ENCODE data around the gene ZNF800. TPM values are rescaled to one million over a fixed set of nuclear protein-coding genes. Genes with fewer than 3 reads are reported as not detected.

Gene ZNF800
- total and polyA plus RNA-seq, 2 of the 8 experiments (the other 6 are each of a cell fraction or from before 2014, with no cell fraction given): 1.0 to 6.5 TPM

DNA sequence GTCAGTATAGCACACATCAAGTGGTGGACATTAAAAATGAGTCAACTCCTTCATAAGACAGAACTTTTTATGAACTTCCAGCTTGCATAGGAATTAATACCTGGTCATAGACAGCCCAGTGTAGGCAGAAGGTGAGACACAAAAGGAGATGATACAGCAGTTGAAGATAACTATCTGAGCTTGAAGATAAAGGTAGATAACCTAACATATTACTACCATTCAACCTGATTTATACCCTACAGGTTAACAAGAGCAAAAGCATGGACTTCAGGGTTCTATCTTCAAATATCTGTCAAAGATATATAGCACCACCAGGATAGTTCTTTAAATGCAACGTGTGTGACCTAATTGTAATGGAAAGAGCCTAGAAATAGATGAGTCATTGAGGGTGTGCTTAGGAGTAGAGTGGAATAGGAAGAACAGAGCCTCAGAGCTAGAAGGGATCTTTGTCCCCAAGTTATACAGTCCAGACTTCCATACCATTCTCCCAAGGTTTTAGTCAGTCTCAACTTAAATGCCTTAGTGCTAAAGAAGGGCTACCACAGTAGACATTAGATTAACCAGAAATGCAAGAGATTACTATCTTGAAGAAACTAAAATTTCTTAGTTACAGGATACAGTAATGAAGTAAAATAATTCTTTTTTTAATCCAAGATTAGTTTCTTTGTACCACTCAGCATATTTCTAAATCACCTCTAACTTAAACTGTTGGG lies 9.2 kb downstream of the ZNF800 start:
- no peaks in the 10 kb centered on the region; a peak in 1 of 7 replicates for H3K4me1 ChIP-seq (replicated peaks in 1 of 4; ENCODE audit: control insufficient read depth in 3 of 4, insufficient read depth in 4 of 4, low read length in 3 of 4)
- H2BK120ac ChIP-seq (replicated peaks; ENCODE audit: low read depth, low read length): no peak overlapping the region
- H3K79me2 ChIP-seq (ENCODE audit: control insufficient read depth in 1 of 2, insufficient read depth in 2 of 2, low read length in 2 of 2): no peaks in the 10 kb centered on the region
- H4K8ac ChIP-seq (ENCODE audit: extremely low read depth, insufficient read depth, low read length): no peak overlapping the region
- no peak overlapping the region for H2BK5ac ChIP-seq (ENCODE audit: low read depth, low read length)
- no peak overlapping the region for H3K9ac ChIP-seq (replicated peaks in 1 of 4; ENCODE audit: extremely low read depth in 1 of 4, low read depth in 3 of 4, low read length in 3 of 4)
- H4K5ac ChIP-seq (ENCODE audit: insufficient read length, low read depth, low read length): no peak overlapping the region
- no peak overlapping the region for H3K56ac ChIP-seq (replicated peaks; ENCODE audit: insufficient read length, low read depth, low read length)
- H2BK20ac ChIP-seq (ENCODE audit: low read length): no peak overlapping the region
- no peak for FAIRE-seq
- no peak overlapping the region for H3K27ac ChIP-seq (ENCODE audit: low read depth, low read length)
- POLR2A ChIA-PET (ENCODE audit: partially characterized antibody): interaction anchor here (1.0 to 1.3 kb wide), 2 partner anchors 8 to 9 kb away, joined by 3 to 4 read pairs; partner anchors contain the start of gene ZNF800
- H3K36me3 ChIP-seq (ENCODE audit: control insufficient read depth in 2 of 4, insufficient read depth in 4 of 4, low read length in 3 of 4): peaks cover 0 to 3% (median 0%) of the 10 kb centered on the region in 4 experiments; a peak in 1 of 8 replicates
- no peaks in the 10 kb centered on the region for H3K27me3 ChIP-seq (replicated peaks in 1 of 4; ENCODE audit: control insufficient read depth in 3 of 4, extremely low read depth in 1 of 4, insufficient read depth in 3 of 4, low read length in 3 of 4)
- no peaks in the 10 kb centered on the region for H3K9me3 ChIP-seq (ENCODE audit: insufficient read depth in 2 of 2, low read depth in 1 of 2, low read length in 1 of 2)
- no peaks in the 10 kb centered on the region for H3K79me1 ChIP-seq (ENCODE audit: low read depth, low read length)
- WGBS, 2 experiments (ENCODE audit: extremely low coverage in 1 of 2, insufficient coverage in 1 of 2, insufficient read length in 1 of 2, insufficient replicate concordance in 2 of 2, low coverage in 1 of 2, low lambda C conversion rate in 2 of 2, missing lambda C conversion rate in 1 of 2): 39% methylated on average over 1 of the region's 1 CpG; no CpG with 5 or more reads in 1 of the 2 experiments
- no peak overlapping the region for H2AK5ac ChIP-seq (ENCODE audit: low read depth, low read length)
- no peaks in the 10 kb centered on the region for H4K20me1 ChIP-seq (replicated peaks in 1 of 2; ENCODE audit: control insufficient read depth in 1 of 2, insufficient read depth in 2 of 2, low read length in 2 of 2)
- no peak for DNase-seq (ENCODE audit: low read depth in 1 of 2, low spot score in 2 of 2)
- no peak overlapping the region for H2BK15ac ChIP-seq (ENCODE audit: low read length)
- H3K18ac ChIP-seq (ENCODE audit: extremely low read depth, low read length): no peak overlapping the region
- no peak overlapping the region for H2BK12ac ChIP-seq (ENCODE audit: low read depth, low read length)
- H3K23me2 ChIP-seq (ENCODE audit: low read depth, low read length): no peaks in the 10 kb centered on the region; the same call in 1 of the 2 replicates
- CTCF ChIA-PET (ENCODE audit: partially characterized antibody): interaction anchor here (0.6 to 2.2 kb wide), 7 partner anchors 10 to 665 kb away, joined by 3 to 12 read pairs (median 4); partner anchors contain the start of gene ZNF800
- H3K4ac ChIP-seq (replicated peaks; ENCODE audit: insufficient read length, low read depth, low read length): no peak overlapping the region
- no peak overlapping the region for H2AFZ ChIP-seq (ENCODE audit: low read length)
- no peak overlapping the region for H3K4me3 ChIP-seq (ENCODE audit: extremely low read depth in 1 of 4, insufficient read depth in 2 of 4, low read depth in 3 of 4, low read length in 4 of 4)
- H3K4me2 ChIP-seq (ENCODE audit: insufficient read depth in 1 of 2, low read depth in 2 of 2, low read length in 2 of 2): no peak overlapping the region
- H4K91ac ChIP-seq (replicated peaks; ENCODE audit: insufficient read length, low read length): no peak overlapping the region
- no peak overlapping the region for H3K14ac ChIP-seq (ENCODE audit: insufficient read length)
- no peak overlapping the region for H3K23ac ChIP-seq (ENCODE audit: insufficient read length)
- TF ChIP-seq CBX8 (IDR thresholded peaks at IDR 0.05; ENCODE audit: borderline replicate concordance, low read depth, low read length): no peak
- no peak for TF ChIP-seq CHD1 (IDR thresholded peaks at IDR 0.05; ENCODE audit: low read depth, low read length)
- TF ChIP-seq EGR1 (IDR thresholded peaks at IDR 0.05; ENCODE audit: borderline replicate concordance, low read depth, low read length): no peak
- no peak for TF ChIP-seq POLR2A (IDR thresholded peaks at IDR 0.05; ENCODE audit: control extremely low read depth in 1 of 2, low read depth in 2 of 2, low read length in 2 of 2)
- TF ChIP-seq TCF12 (IDR thresholded peaks at IDR 0.05; ENCODE audit: low read depth, low read length): no peak
- no peak for TF ChIP-seq BACH1 (IDR thresholded peaks at IDR 0.05; ENCODE audit: low read length)
- no peak for TF ChIP-seq SP4 (IDR thresholded peaks at IDR 0.05; ENCODE audit: low read length)
- TF ChIP-seq POU5F1 (IDR thresholded peaks at IDR 0.05; ENCODE audit: low read depth, low read length): no peak
